ENCODE data around the gene UQCC2. TPM values are rescaled to one million over a fixed set of nuclear protein-coding genes. Genes with fewer than 3 reads are reported as not detected.

UQCC2 gene
- total and polyA plus RNA-seq, 2 donors (not counting 1 experiment from before 2014, with no cell fraction given), result 13.2 to 16.6 TPM

GRCh38 chr6:33721508-33721907, 10.0 kb upstream of the UQCC2 start:
- no peaks in the 10 kb centered on the region for H3K27me3 ChIP-seq (replicated peaks in 1 of 4; ENCODE audit: control extremely low read depth in 1 of 4, control insufficient read depth in 3 of 4, insufficient read depth in 4 of 4, low read length in 3 of 4)
- H3K27me3 Mint-ChIP-seq, result peaks cover 30% of the 10 kb centered on the region
- TF ChIP-seq CTCF (IDR thresholded peaks at IDR 0.05) (no peak), EZH2 (IDR thresholded peaks at IDR 0.05; ENCODE audit: borderline replicate concordance, insufficient read depth, low read depth, low read length, poor library complexity, severe bottlenecking) (no peak)
- no peak for DNase-seq
- H3K27ac ChIP-seq (ENCODE audit: low read length in 2 of 2), result no peak overlapping the region
- H3K36me3 ChIP-seq (replicated peaks in 1 of 2; ENCODE audit: control extremely low read depth in 1 of 2, control insufficient read depth in 1 of 2, extremely low read depth in 1 of 2, insufficient read depth in 2 of 2, low read length in 1 of 2), result no peaks in the 10 kb centered on the region
- peak overlapping the region; percentile 20 for H3K4me2 ChIP-seq (replicated peaks; ENCODE audit: low read depth, low read length, poor library complexity, severe bottlenecking)
- no peaks in the 10 kb centered on the region for H4K20me1 ChIP-seq (ENCODE audit: control insufficient read depth, insufficient read depth, low read length, poor library complexity, severe bottlenecking)
- peak overlapping the region; percentile 29 for H3K4me3 Mint-ChIP-seq
- H3K79me2 ChIP-seq (ENCODE audit: control insufficient read depth, insufficient read depth, low read length), result no peaks in the 10 kb centered on the region
- no CpG with 5 or more reads among the region's 5 CpGs for WGBS (ENCODE audit: insufficient coverage)
- no peak overlapping the region for H3K9ac ChIP-seq (ENCODE audit: low read length)
- no peaks in the 10 kb centered on the region for H3K9me3 Mint-ChIP-seq (ENCODE audit: insufficient read depth)
- peaks cover 26% of the 10 kb centered on the region for H3K4me1 Mint-ChIP-seq
- H3K27ac Mint-ChIP-seq, result peak overlapping the region; percentile 5
- H2AFZ ChIP-seq (ENCODE audit: insufficient read depth, low read depth, low read length, poor library complexity, severe bottlenecking), result no peak overlapping the region
- H3K4me1 ChIP-seq (ENCODE audit: control insufficient read depth in 2 of 2, insufficient read depth in 2 of 2, low read length in 2 of 2), result peaks cover 11 to 14% of the 10 kb centered on the region in 2 donors
- no peaks in the 10 kb centered on the region for H3K9me3 ChIP-seq (ENCODE audit: control extremely low read depth in 1 of 3, control insufficient read depth in 2 of 3, insufficient read depth in 1 of 3, low read length in 2 of 3)
- peak overlapping the region in 1 of 5 experiments; percentile 1 for H3K4me3 ChIP-seq (ENCODE audit: control extremely low read depth in 1 of 5, extremely low read depth in 1 of 5, insufficient read depth in 1 of 5, low read depth in 2 of 5, low read length in 4 of 5)
- POLR2A ChIA-PET, result no interaction called here
- intact Hi-C loops (cut with micrococcal nuclease), result loop anchor here (1.0 kb wide), 1 partner anchor 10 kb away; the partner anchor contains the start of gene UQCC2
- CTCF ChIA-PET, result interaction anchor here (1.2 to 1.3 kb wide), 2 partner anchors 10 to 16 kb away, joined by 3 to 4 read pairs; partner anchors contain the start of gene UQCC2
- peak; percentile 36 for ATAC-seq (ENCODE audit: low read depth)

- H3K4me1 Mint-ChIP-seq, result peaks cover 26% of the 10 kb centered on the region
- Histone ChIP-seq H4K20me1 (ENCODE audit: control insufficient read depth, insufficient read depth, low read length, poor library complexity, severe bottlenecking) (no peaks in the 10 kb centered on the region), H3K4me1 (ENCODE audit: control insufficient read depth in 2 of 2, insufficient read depth in 2 of 2, low read length in 2 of 2) (peaks cover 11 to 14% of the 10 kb centered on the region in 2 donors), H3K9me3 (ENCODE audit: control extremely low read depth in 1 of 3, control insufficient read depth in 2 of 3, insufficient read depth in 1 of 3, low read length in 2 of 3) (no peaks in the 10 kb centered on the region), H3K9ac (ENCODE audit: low read length) (no peak overlapping the region), H3K4me2 (replicated peaks; ENCODE audit: low read depth, low read length, poor library complexity, severe bottlenecking) (peak overlapping the region; percentile 20), H3K27me3 (replicated peaks in 1 of 4; ENCODE audit: control extremely low read depth in 1 of 4, control insufficient read depth in 3 of 4, insufficient read depth in 4 of 4, low read length in 3 of 4) (no peaks in the 10 kb centered on the region), H2AFZ (ENCODE audit: insufficient read depth, low read depth, low read length, poor library complexity, severe bottlenecking) (no peak overlapping the region), H3K27ac (ENCODE audit: low read length in 2 of 2) (no peak overlapping the region), H3K4me3 (ENCODE audit: control extremely low read depth in 1 of 5, extremely low read depth in 1 of 5, insufficient read depth in 1 of 5, low read depth in 2 of 5, low read length in 4 of 5) (no peak overlapping the region), H3K79me2 (ENCODE audit: control insufficient read depth, insufficient read depth, low read length) (no peaks in the 10 kb centered on the region), H3K36me3 (replicated peaks in 1 of 2; ENCODE audit: control extremely low read depth in 1 of 2, control insufficient read depth in 1 of 2, extremely low read depth in 1 of 2, insufficient read depth in 2 of 2, low read length in 1 of 2) (no peaks in the 10 kb centered on the region)
- H3K9me3 Mint-ChIP-seq (ENCODE audit: insufficient read depth), result no peaks in the 10 kb centered on the region
- H3K27ac Mint-ChIP-seq, result no peak overlapping the region
- POLR2A ChIA-PET, result no interaction called here
- no CpG with 5 or more reads among the region's 1 CpG for WGBS (ENCODE audit: insufficient coverage)
- TF ChIP-seq EZH2 (IDR thresholded peaks at IDR 0.05; ENCODE audit: borderline replicate concordance, insufficient read depth, low read depth, low read length, poor library complexity, severe bottlenecking) (no peak), CTCF (IDR thresholded peaks at IDR 0.05) (no peak)
- peak; percentile 68 for ATAC-seq (ENCODE audit: low read depth)
- H3K27me3 Mint-ChIP-seq, result peaks cover 29% of the 10 kb centered on the region
- peak overlapping the region; percentile 32 for H3K4me3 Mint-ChIP-seq
- peak; percentile 40 for DNase-seq
- intact Hi-C loops (cut with micrococcal nuclease), result loop anchor here (1.0 kb wide), 1 partner anchor 10 kb away; the partner anchor contains the start of gene UQCC2
- CTCF ChIA-PET, result interaction anchor here (1.3 kb wide), 1 partner anchor 9 kb away, joined by 4 read pairs; the partner anchor contains the start of gene UQCC2
These were observed 9.5 kb upstream of the UQCC2 start for GRCh38 chr6:33720998-33721397.

Measured in B cell (primary cell).